ENCODE results near the gene LASP1.

Gene LASP1

GRCh38 chr17:38870259-38871165 is 654 bp downstream of the LASP1 start:
- TF ChIP-seq CTCF (IDR thresholded peaks at IDR 0.05; ENCODE audit: extremely low read depth, insufficient read depth, missing control alignments), result no peak
- peak; percentile 83 for DNase-seq (ENCODE audit: low spot score)
- in situ Hi-C loops (cut with MboI; ENCODE audit: low pct_unique_long_range_greater_than_20kb, low sequenced_read_pairs, unreplicated experiment), result no loop called here

GRCh38 chr17:38871247-38872015 is 1.6 kb downstream of the LASP1 start:
- in situ Hi-C loops (cut with MboI; ENCODE audit: low pct_unique_long_range_greater_than_20kb, low sequenced_read_pairs, unreplicated experiment), result no loop called here
- DNase-seq (ENCODE audit: low spot score), result peak; percentile 66
- peak; percentile 46 for TF ChIP-seq CTCF (IDR thresholded peaks at IDR 0.05; ENCODE audit: extremely low read depth, insufficient read depth, missing control alignments)

- in situ Hi-C loops (cut with MboI; ENCODE audit: low pct_unique_long_range_greater_than_20kb, low sequenced_read_pairs, unreplicated experiment), result no loop called here
These were observed 2.2 kb downstream of the LASP1 start for GRCh38 chr17:38872027-38872511.

GRCh38 chr17:38872671-38873385 is 3.0 kb downstream of the LASP1 start:
- TF ChIP-seq CTCF (IDR thresholded peaks at IDR 0.05; ENCODE audit: extremely low read depth, insufficient read depth, missing control alignments), result no peak
- no peak for DNase-seq (ENCODE audit: low spot score)
- in situ Hi-C loops (cut with MboI; ENCODE audit: low pct_unique_long_range_greater_than_20kb, low sequenced_read_pairs, unreplicated experiment), result no loop called here

More at GRCh38 chr17:38872027-38872511, 2.2 kb downstream of the LASP1 start:
- TF ChIP-seq CTCF (IDR thresholded peaks at IDR 0.05; ENCODE audit: extremely low read depth, insufficient read depth, missing control alignments), result no peak
- DNase-seq (ENCODE audit: low spot score), result no peak

GRCh38 chr17:38873640-38874380 is 4.0 kb downstream of the LASP1 start:
- no peak for TF ChIP-seq CTCF (IDR thresholded peaks at IDR 0.05; ENCODE audit: extremely low read depth, insufficient read depth, missing control alignments)
- DNase-seq (ENCODE audit: low spot score), result no peak
- in situ Hi-C loops (cut with MboI; ENCODE audit: low pct_unique_long_range_greater_than_20kb, low sequenced_read_pairs, unreplicated experiment), result no loop called here

All from GM13977 (cell line).